Keratinocyte (primary cell): ENCODE data around the gene CZIB.

Source experiments
- EZH2 ChIP-seq: IDR thresholded peaks from one replicate; pipeline ENCODE4 v1.6.1; 2012; ENCODE audit warnings: inconsistent platforms, mild to moderate bottlenecking, low read length, moderate library complexity
- TF ChIP-seq, protein P1 (sequence below), 3 experiments: IDR thresholded peaks in 1 of 3; conservative IDR thresholded peaks in 1 of 3; optimal IDR thresholded peaks in 1 of 3; 2 replicates in 2 of 3; 3 replicates in 1 of 3; pipeline versions ENCODE3 to v1.5.1; 2011; ENCODE audit warnings: low read length in 3 of 3, mild to moderate bottlenecking in 3 of 3, moderate library complexity in 2 of 3, control low read depth in 1 of 3, inconsistent platforms in 1 of 3; ENCODE audit not compliant: insufficient read depth in 2 of 3; ENCODE audit errors: extremely low read depth in 1 of 3

DNA sequence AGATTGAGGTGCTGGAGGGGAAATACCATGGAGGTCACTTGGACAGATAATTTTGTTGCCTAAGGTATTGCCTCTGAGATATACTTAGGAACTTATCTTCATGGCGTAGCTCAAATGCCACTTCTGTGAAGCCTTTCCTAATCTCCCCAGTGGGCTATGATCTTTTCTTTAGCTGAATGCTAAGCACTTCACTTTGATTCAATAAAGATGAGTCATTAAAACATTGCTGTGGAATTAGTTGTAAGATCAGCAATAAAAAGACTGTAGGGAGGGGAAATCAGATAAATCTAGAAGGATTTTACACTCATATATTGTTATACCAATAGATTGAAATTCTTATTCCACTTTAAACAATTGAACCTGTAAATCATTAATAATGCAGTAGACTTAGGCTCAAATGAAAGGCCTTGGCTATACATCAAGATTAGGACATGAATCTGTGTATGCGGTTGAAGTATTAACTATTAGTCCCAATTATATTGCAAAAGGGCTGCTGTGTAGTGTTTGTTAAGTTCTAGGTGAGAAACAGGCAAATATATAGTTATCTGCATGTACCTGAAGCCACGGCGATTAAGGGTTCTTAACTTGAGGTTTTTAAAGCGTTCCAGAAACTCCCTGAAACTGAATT, 37.1 kb upstream of the CZIB start:
- TF ChIP-seq, protein P1, sequence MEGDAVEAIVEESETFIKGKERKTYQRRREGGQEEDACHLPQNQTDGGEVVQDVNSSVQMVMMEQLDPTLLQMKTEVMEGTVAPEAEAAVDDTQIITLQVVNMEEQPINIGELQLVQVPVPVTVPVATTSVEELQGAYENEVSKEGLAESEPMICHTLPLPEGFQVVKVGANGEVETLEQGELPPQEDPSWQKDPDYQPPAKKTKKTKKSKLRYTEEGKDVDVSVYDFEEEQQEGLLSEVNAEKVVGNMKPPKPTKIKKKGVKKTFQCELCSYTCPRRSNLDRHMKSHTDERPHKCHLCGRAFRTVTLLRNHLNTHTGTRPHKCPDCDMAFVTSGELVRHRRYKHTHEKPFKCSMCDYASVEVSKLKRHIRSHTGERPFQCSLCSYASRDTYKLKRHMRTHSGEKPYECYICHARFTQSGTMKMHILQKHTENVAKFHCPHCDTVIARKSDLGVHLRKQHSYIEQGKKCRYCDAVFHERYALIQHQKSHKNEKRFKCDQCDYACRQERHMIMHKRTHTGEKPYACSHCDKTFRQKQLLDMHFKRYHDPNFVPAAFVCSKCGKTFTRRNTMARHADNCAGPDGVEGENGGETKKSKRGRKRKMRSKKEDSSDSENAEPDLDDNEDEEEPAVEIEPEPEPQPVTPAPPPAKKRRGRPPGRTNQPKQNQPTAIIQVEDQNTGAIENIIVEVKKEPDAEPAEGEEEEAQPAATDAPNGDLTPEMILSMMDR (optimal IDR thresholded peaks at IDR 0.05 in 1 of 3, IDR thresholded peaks at IDR 0.05 in 1 of 3, conservative IDR thresholded peaks at IDR 0.05 in 1 of 3; ENCODE audit: extremely low read depth in 1 of 3, insufficient read depth in 2 of 3, low read length in 3 of 3) = no peak
- TF ChIP-seq EZH2 = no peak
